HepG2 (cell line): Measurements from ENCODE around the gene THOC6. TPM values are rescaled to one million over a fixed set of nuclear protein-coding genes. Genes with fewer than 3 reads are reported as not detected.

Experiments used
- ATAC-seq: fragments of 200-7000 bp; cut with Tn5 transposase; 3 replicates; pipeline ENCODE4 v1.9.1; 2020; ENCODE audit warnings: mild to moderate bottlenecking, moderate library complexity
- BruUV-seq: library from RNA; stranded (reverse); fragments of 400-500 nt; replicated peaks from 2 replicates; lab custom pipeline; 2021; lab: Mats Ljungman, UMichigan
- CTCF ChIA-PET: fragments of 300-600 bp; formaldehyde crosslinking; extraction: SDS; loops from one replicate; lab custom pipeline; 2021; ENCODE audit warnings: low total read pairs, inconsistent platforms, low intra/inter-chr PET ratio; lab: Yijun Ruan, JAX
- POLR2A ChIA-PET: fragments of 350-600 bp; sonication (Branson Sonifier 250); formaldehyde crosslinking; loops from one replicate; lab custom pipeline; 2020; ENCODE audit warnings: antibody characterized with exemption, inconsistent platforms; lab: Yijun Ruan, JAX
- DNase-seq: peaks from one replicate; pipeline ENCODE4 v3.0.0-alpha.2; 2015; ENCODE audit warnings: low spot score
- FAIRE-seq: peaks from 3 replicates; lab custom pipeline; 2011; peaks lifted over from hg19 to GRCh38; lab: Jason Lieb, UNC
- H2AFZ ChIP-seq: one replicate; pipeline ENCODE4 v1.6.1; 2011; ENCODE audit warnings: low read length, inconsistent platforms
- H3K27ac ChIP-seq: fragments of 300-600 bp; 3 replicates; pipeline ENCODE4 v1.8.0; 2011; ENCODE audit warnings: mixed run types, mild to moderate bottlenecking, mixed read lengths, low read length, inconsistent platforms; ENCODE audit not compliant: insufficient read depth; ENCODE audit errors: extremely low read length
- H3K27me3 ChIP-seq, 2 experiments: fragments of 200-600 bp in 1 of 2; 2 replicates in 1 of 2; 3 replicates in 1 of 2; pipeline versions ENCODE4 v1.6.0 to v1.8.0; 2011; ENCODE audit warnings: low read length in 2 of 2, mild to moderate bottlenecking in 2 of 2, moderate library complexity in 2 of 2, inconsistent platforms in 1 of 2; ENCODE audit not compliant: insufficient read depth in 2 of 2, control insufficient read depth in 1 of 2
- H3K36me3 ChIP-seq, 2 experiments: fragments of 200-600 bp in 1 of 2; replicated peaks in 1 of 2; 2 replicates in 1 of 2; 3 replicates in 1 of 2; pipeline versions ENCODE4 v1.5.1 to v1.8.0; 2011; ENCODE audit warnings: low read length in 2 of 2, inconsistent platforms in 1 of 2; ENCODE audit not compliant: insufficient read depth in 2 of 2, control insufficient read depth in 1 of 2
- H3K4me1 ChIP-seq: 2 replicates; pipeline ENCODE4 v1.5.1; 2012; ENCODE audit warnings: low read length, inconsistent platforms; ENCODE audit not compliant: insufficient read depth
- H3K4me2 ChIP-seq: 2 replicates; pipeline ENCODE4 v1.6.0; 2011; ENCODE audit warnings: low read depth, low read length, inconsistent platforms
- H3K4me3 ChIP-seq, 3 experiments: fragments of 200-600 bp in 1 of 3; sonication (generic), shearing (Covaris generic) in 1 of 3; replicated peaks in 1 of 3; 2 replicates each; pipeline ENCODE4 v1.5.1; 2011 to 2016; ENCODE audit warnings: low read length in 3 of 3, inconsistent platforms in 2 of 3, low read depth in 2 of 3, mild to moderate bottlenecking in 2 of 3, control low read depth in 1 of 3, mixed read lengths in 1 of 3; ENCODE audit not compliant: insufficient read depth in 1 of 3
- H3K79me2 ChIP-seq: one replicate; pipeline ENCODE4 v1.6.1; 2011; ENCODE audit warnings: low read length, inconsistent platforms; ENCODE audit not compliant: insufficient read depth
- H3K9ac ChIP-seq: 2 replicates; pipeline ENCODE4 v1.6.0; 2011; ENCODE audit warnings: mild to moderate bottlenecking, low read depth, low read length, inconsistent platforms; ENCODE audit not compliant: insufficient read depth
- H3K9me3 ChIP-seq: 2 replicates; pipeline ENCODE4 v1.5.1; 2012; ENCODE audit warnings: mild to moderate bottlenecking, low read length
- H4K20me1 ChIP-seq: 2 replicates; pipeline ENCODE4 v1.6.0; 2011; ENCODE audit warnings: inconsistent platforms, mild to moderate bottlenecking, low read length, moderate library complexity; ENCODE audit not compliant: insufficient read depth
- BHLHE40 ChIP-seq: IDR thresholded peaks from 2 replicates; pipeline ENCODE4 v1.6.1; 2011; ENCODE audit warnings: low read length, improper control_type of control experiment
- CBX5 ChIP-seq: sonication (generic); formaldehyde crosslinking; IDR thresholded peaks from 2 replicates; pipeline ENCODE4 v1.4.0; 2020; ENCODE audit warnings: missing genetic modification reagents, borderline replicate concordance
- FOSL1 ChIP-seq: sonication (generic); formaldehyde crosslinking; IDR thresholded peaks from 2 replicates; pipeline ENCODE4 v1.9.0; 2021; ENCODE audit warnings: missing genetic modification reagents, borderline replicate concordance
- RELA ChIP-seq: sonication (generic); formaldehyde crosslinking; IDR thresholded peaks from 2 replicates; pipeline ENCODE4 v1.4.0; 2020; ENCODE audit warnings: missing genetic modification reagents
- TARDBP ChIP-seq: sonication (generic); formaldehyde crosslinking; IDR thresholded peaks from 2 replicates; pipeline ENCODE4 v1.8.0; 2022; ENCODE audit warnings: mild to moderate bottlenecking, missing genetic modification reagents
- TBX3 ChIP-seq: fragments of 450-650 bp; IDR thresholded peaks from 2 replicates; pipeline ENCODE4 v1.6.1; 2017; ENCODE audit warnings: antibody characterized with exemption, mild to moderate bottlenecking, inconsistent platforms, borderline replicate concordance
- ZFX ChIP-seq: sonication (generic); formaldehyde crosslinking; IDR thresholded peaks from 2 replicates; pipeline ENCODE4 v1.4.0; 2020; ENCODE audit warnings: mild to moderate bottlenecking, low read depth, missing genetic modification reagents, moderate library complexity
- ZNF337 ChIP-seq: sonication (generic); formaldehyde crosslinking; IDR thresholded peaks from 2 replicates; pipeline ENCODE4 v1.5.1; 2020; ENCODE audit warnings: missing genetic modification reagents, low read depth, mild to moderate bottlenecking, borderline replicate concordance
- ZNF350 ChIP-seq: sonication (generic); formaldehyde crosslinking; IDR thresholded peaks from 2 replicates; pipeline ENCODE4 v1.4.0; 2020; ENCODE audit warnings: mild to moderate bottlenecking, low read depth, missing genetic modification reagents, borderline replicate concordance
- ZNF557 ChIP-seq: sonication (generic); formaldehyde crosslinking; IDR thresholded peaks from 2 replicates; pipeline ENCODE4 v1.4.0; 2020; ENCODE audit warnings: missing genetic modification reagents
- ZNF619 ChIP-seq: sonication (generic); formaldehyde crosslinking; IDR thresholded peaks from 2 replicates; pipeline ENCODE4 v1.4.0; 2020; ENCODE audit warnings: mild to moderate bottlenecking, missing genetic modification reagents
- ZNF746 ChIP-seq: sonication (generic); formaldehyde crosslinking; IDR thresholded peaks from 2 replicates; pipeline ENCODE4 v1.8.0; 2022; ENCODE audit warnings: mild to moderate bottlenecking, missing genetic modification reagents
- WGBS: methylation state at CpG from one replicate; pipeline ENCODE4 v1.1.6; 2017; ENCODE audit warnings: low lambda C conversion rate; 5-methylcytosine and 5-hydroxymethylcytosine counted together
- in situ Hi-C: cut with HindIII; loops from 2 replicates; pipeline ENCODE4 v1.10.0; 2017; ENCODE audit warnings: low pct_unique_long_range_greater_than_20kb; ENCODE audit not compliant: extremely low pct_ligation_motif_present
- intact Hi-C: fragments of 100-400 bp; cut with micrococcal nuclease; formaldehyde crosslinking; loops from one replicate; pipeline ENCODE4 v1.10.0; 2022; ENCODE audit not compliant: unreplicated experiment
- polyA plus RNA-seq, 8 experiments: library from polyadenylated mRNA; depleted of rRNA in 3 of 8; stranded (reverse) in 7 of 8; unstranded in 1 of 8; fragments of >200 nt; fragmentation: Illumina TruSeq in 4 of 8; extraction: Trizol in 4 of 8; gene quantifications; 2 replicates each; pipeline versions ENCODE4 v1.2.1 to v1.2.3, GENCODE V29; 2011 to 2016; ENCODE audit warnings: low read depth in 4 of 8, missing spikeins in 1 of 8, mixed read lengths in 1 of 8; ENCODE audit not compliant: insufficient read depth in 1 of 8
- total RNA-seq, 5 experiments: library from RNA; depleted of rRNA; stranded (reverse); fragments of >200 nt; fragmentation: Illumina TruSeq; extraction: Trizol; gene quantifications; 2 replicates each; pipeline ENCODE4 v1.2.3, GENCODE V29; 2016; ENCODE audit warnings: low read depth in 1 of 5
- TF ChIP-seq, protein P1 (sequence below), 2 experiments: sonication (generic) in 1 of 2; formaldehyde crosslinking in 1 of 2; IDR thresholded peaks; 2 replicates each; pipeline versions ENCODE4 v1.5.1 to v1.6.1; 2011 to 2020; ENCODE audit warnings: borderline replicate concordance in 1 of 2, low read depth in 1 of 2, low read length in 1 of 2, mild to moderate bottlenecking in 1 of 2, missing genetic modification reagents in 1 of 2, moderate library complexity in 1 of 2
- TF ChIP-seq, protein P2 (sequence below): IDR thresholded peaks from 2 replicates; pipeline ENCODE4 v1.6.1; 2018; ENCODE audit warnings: missing genetic modification reagents, mild to moderate bottlenecking, missing compliant biosample characterization
- TF ChIP-seq, protein P3 (sequence below): IDR thresholded peaks from 2 replicates; pipeline ENCODE4 v1.6.1; 2012; ENCODE audit warnings: inconsistent platforms
- TF ChIP-seq, protein P4 (sequence below): sonication (generic); formaldehyde crosslinking; IDR thresholded peaks from 2 replicates; pipeline ENCODE4 v1.4.0; 2020; ENCODE audit warnings: missing genetic modification reagents, borderline replicate concordance

The THOC6 gene
- total and polyA plus RNA-seq, 2 of the 13 experiments (the other 11 are each of a cell fraction or from before 2014, with no cell fraction given) = 32.1 to 37.0 TPM

DNA sequence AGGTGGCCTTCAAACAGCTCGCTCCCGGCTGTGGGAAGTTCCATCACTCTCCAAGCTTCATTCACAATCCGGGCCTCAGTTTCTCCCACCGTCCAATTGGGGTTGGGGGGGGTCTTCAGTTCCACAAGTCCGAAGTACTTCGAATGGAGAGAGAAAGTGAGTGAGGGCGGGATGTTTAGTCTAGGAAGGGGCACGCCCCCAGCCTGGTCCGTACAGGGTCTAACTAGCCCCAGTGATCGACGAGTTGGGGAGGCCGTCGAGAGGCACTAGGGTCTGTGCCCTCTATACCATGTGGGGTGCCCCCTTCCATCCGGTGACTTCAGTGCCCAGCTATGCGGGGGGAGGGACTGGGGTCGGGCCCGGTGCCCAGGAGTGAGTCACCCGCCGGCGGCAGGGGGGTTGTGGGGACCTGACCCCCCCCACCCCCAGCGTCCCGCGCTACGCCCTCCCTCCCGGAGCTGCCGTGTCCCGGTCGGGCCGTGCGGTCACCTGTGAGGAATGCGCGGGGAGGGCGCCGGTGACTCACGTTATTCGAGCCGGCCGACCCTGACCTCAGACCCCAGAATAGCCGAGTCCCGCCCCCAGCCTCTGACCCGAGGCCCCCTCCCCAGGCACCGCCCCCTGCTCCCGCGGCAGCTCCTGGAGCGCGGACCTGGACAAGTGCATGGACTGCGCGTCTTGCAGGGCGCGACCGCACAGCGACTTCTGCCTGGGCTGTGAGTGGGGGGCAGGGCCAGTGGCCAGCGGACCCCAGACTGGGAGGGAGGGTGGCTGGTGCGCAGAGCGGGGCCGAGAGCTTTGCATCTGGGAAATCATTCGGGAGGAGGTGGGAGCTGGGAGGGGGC, 3.0 kb upstream of the THOC6 start:
- Histone ChIP-seq H3K79me2 (peaks cover 5% of the 10 kb centered on the region), H3K36me3 (peaks cover 4 to 6% of the 10 kb centered on the region in 2 experiments; a peak in 4 of 5 replicates), H3K9ac (peak overlapping the region; percentile 99), H3K4me1 (peaks cover 68% of the 10 kb centered on the region), H3K4me3 (peak overlapping the region; percentile 65 to 93 (median 76)), H3K9me3 (no peaks in the 10 kb centered on the region), H3K4me2 (peak overlapping the region; percentile 85), H3K27me3 (no peaks in the 10 kb centered on the region; a peak in 2 of 5 replicates), H4K20me1 (peaks cover 31% of the 10 kb centered on the region; the same call in 1 of the 2 replicates), H2AFZ (no peak overlapping the region), H3K27ac (peak overlapping the region; percentile 93)
- FAIRE-seq (peak; percentile 42), ATAC-seq (peak; percentile 53), DNase-seq (peak; percentile 87)
- WGBS = 2% methylated on average over 13 of the region's 57 CpGs
- POLR2A ChIA-PET = interaction anchor here (0.7 to 18.8 kb wide), 25 partner anchors 7 to 865 kb away, joined by 3 to 750 read pairs (median 5); partner anchors contain the start of genes CLDN9, FLYWCH2, IL32 and KREMEN2
- no TSS peak for BruUV-seq
- intact Hi-C loops (no loop called here), in situ Hi-C loops (no loop called here)
- CTCF ChIA-PET = interaction anchor here (0.8 to 0.9 kb wide), 2 partner anchors 15 to 17 kb away, joined by 3 to 4 read pairs; no protein-coding TSS in a partner anchor
- TF ChIP-seq RELA (0 out of 2 replicates have a peak, but pooled peaks have one; percentile 30), ZNF337 (CRISPR knock-in tag) (0 out of 2 replicates have a peak, but pooled peaks have one; percentile 5), ZNF557 (CRISPR knock-in tag) (0 out of 2 replicates have a peak, but pooled peaks have one; percentile 51), CBX5 (0 out of 2 replicates have a peak, but pooled peaks have one; percentile 40), ZFX (CRISPR knock-in tag) (peak; percentile 55), ZNF619 (CRISPR knock-in tag) (peak; percentile 3; the same call in 1 of the 2 replicates), ZNF350 (peak; percentile 40; the same call in 1 of the 2 replicates), TARDBP (peak; percentile 59; the same call in 1 of the 2 replicates), ZNF746 (CRISPR knock-in tag) (peak; percentile 99), FOSL1 (peak; percentile 94), BHLHE40 (peak; percentile 49; the same call in 1 of the 2 replicates), TBX3 (0 out of 2 replicates have a peak, but pooled peaks have one; percentile 25)
- TF ChIP-seq, protein P1, sequence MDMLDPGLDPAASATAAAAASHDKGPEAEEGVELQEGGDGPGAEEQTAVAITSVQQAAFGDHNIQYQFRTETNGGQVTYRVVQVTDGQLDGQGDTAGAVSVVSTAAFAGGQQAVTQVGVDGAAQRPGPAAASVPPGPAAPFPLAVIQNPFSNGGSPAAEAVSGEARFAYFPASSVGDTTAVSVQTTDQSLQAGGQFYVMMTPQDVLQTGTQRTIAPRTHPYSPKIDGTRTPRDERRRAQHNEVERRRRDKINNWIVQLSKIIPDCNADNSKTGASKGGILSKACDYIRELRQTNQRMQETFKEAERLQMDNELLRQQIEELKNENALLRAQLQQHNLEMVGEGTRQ (IDR thresholded peaks at IDR 0.05; ENCODE audit: low read depth, low read length) = no peak
- TF ChIP-seq, protein P1 (CRISPR knock-in tag; IDR thresholded peaks at IDR 0.05; ENCODE audit: borderline replicate concordance) = no peak
- TF ChIP-seq, protein P2, sequence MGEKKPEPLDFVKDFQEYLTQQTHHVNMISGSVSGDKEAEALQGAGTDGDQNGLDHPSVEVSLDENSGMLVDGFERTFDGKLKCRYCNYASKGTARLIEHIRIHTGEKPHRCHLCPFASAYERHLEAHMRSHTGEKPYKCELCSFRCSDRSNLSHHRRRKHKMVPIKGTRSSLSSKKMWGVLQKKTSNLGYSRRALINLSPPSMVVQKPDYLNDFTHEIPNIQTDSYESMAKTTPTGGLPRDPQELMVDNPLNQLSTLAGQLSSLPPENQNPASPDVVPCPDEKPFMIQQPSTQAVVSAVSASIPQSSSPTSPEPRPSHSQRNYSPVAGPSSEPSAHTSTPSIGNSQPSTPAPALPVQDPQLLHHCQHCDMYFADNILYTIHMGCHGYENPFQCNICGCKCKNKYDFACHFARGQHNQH (CRISPR knock-in tag) = no peak; the same call in 1 of the 2 replicates
- TF ChIP-seq, protein P3, sequence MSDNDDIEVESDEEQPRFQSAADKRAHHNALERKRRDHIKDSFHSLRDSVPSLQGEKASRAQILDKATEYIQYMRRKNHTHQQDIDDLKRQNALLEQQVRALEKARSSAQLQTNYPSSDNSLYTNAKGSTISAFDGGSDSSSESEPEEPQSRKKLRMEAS = peak; percentile 76
- TF ChIP-seq, protein P4, sequence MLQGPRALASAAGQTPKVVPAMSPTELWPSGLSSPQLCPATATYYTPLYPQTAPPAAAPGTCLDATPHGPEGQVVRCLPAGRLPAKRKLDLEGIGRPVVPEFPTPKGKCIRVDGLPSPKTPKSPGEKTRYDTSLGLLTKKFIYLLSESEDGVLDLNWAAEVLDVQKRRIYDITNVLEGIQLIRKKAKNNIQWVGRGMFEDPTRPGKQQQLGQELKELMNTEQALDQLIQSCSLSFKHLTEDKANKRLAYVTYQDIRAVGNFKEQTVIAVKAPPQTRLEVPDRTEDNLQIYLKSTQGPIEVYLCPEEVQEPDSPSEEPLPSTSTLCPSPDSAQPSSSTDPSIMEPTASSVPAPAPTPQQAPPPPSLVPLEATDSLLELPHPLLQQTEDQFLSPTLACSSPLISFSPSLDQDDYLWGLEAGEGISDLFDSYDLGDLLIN (CRISPR knock-in tag) = no peak
